ENCODE data around the gene ID4.
"Not testable (repeated sequence)": the region's sequence is repeated elsewhere in the genome, so short reads cannot be mapped to it uniquely, and the experiment has no call there.

ID4 gene

DNA sequence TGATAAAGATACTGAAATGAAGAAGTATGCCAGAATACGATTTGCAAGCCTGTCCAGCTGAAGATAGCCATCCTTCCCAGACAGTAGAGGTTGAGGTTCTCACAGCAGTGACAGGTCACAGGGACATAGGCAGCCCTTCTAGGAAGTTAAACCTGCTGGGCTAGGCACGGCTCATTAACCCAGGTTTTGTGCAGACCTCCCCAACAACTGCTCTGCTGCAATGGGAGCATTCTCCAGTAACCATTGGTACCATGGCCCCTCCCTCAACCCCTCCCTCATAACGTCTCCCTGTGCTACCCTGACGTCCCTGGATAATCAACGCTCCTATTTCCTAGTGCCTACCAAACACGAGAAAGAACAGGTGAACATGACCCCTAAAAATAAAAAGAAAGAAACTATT lies 15.8 kb downstream of the ID4 start:
- no peaks in the 10 kb centered on the region for H3K9me3 ChIP-seq (ENCODE audit: low read length)
- H3K4me1 ChIP-seq (ENCODE audit: insufficient read depth, low read length), result peaks cover 13% of the 10 kb centered on the region
- no peak overlapping the region for H3K4me3 ChIP-seq (ENCODE audit: low read length)
- H3K36me3 ChIP-seq (ENCODE audit: insufficient read depth, low read length), result no peaks in the 10 kb centered on the region
- H2AFZ ChIP-seq (ENCODE audit: low read depth, low read length), result no peak overlapping the region
- H3K27me3 ChIP-seq (ENCODE audit: insufficient read depth, low read length), result no peaks in the 10 kb centered on the region

DNA sequence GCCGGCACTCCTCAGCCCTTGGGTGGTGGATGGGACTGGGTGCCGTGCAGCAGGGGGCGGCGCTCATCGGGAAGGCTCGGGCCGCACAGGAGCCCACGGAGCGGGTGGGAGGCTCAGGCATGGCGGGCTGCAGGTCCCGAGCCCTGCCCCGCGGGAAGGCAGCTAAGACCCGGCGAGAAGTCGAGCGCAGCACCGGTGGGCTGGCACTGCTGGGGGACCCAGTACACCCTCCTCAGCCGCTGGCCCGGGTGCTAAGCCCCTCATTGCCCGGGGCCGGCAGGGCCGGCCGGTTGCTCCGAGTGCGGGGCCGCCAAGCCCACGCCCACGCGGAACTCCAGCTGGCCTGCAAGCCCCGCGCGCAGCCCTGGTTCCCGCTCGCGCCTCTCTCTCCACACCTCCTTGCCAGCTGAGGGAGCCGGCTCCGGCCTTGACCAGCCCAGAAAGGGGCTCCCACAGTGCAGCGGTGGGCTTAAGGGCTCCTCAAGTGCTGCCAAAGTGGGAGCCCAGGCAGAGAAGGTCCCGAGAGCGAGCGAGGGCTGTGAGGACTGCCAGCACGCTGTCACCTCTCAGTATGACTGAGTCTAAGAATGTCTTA lies 17.3 kb downstream of the ID4 start:
- H3K4me3 ChIP-seq (ENCODE audit: low read length); H2AFZ ChIP-seq (ENCODE audit: low read depth, low read length); H3K9me3 ChIP-seq (ENCODE audit: low read length); H3K36me3 ChIP-seq (ENCODE audit: insufficient read depth, low read length); H3K4me1 ChIP-seq (ENCODE audit: insufficient read depth, low read length); H3K27me3 ChIP-seq (ENCODE audit: insufficient read depth, low read length): not testable (repeated sequence)

DNA sequence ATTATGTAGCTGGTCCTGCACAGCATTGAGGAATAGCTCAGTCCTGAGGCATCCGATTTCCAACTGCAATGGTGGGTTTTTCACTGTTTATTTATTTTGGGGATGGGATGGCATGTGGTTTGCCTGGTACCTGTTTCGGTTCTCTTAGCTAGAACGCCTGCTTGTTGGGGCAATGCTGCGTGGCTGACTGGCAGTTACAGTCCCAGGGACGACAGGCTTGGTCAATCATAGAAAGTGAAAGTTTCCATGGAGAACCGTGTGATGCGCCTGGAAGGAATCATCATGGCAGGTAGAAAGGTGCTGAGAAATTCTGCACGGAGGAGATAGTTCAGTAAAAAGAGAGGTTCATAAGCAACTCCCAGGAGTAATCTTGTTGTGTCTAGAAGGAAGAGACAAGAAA lies 18.4 kb downstream of the ID4 start:
- Histone ChIP-seq H3K4me3 (ENCODE audit: low read length) (no peak overlapping the region), H3K4me1 (ENCODE audit: insufficient read depth, low read length) (peaks cover 9% of the 10 kb centered on the region)

DNA sequence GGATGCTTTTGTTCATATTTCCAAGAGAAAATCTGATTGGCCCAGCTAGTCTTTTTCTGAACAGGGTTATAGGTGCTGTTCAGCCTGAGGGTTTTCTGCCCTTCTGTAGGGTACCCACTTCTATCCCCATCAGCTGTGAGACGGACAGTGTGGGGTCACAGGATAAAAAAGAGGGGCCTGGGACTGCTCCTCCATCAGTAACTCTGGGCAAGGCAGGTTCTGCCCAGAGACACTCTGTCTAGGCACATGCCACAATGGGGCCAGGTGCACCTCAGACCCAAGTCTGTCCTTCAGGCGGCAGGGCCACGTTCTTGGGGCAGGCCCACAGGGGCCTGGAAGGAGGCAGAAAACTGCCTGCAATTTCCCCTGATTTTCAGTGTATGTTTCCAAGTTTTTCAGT lies 20.0 kb downstream of the ID4 start:
- Histone ChIP-seq H3K27me3 (ENCODE audit: insufficient read depth, low read length) (no peaks in the 10 kb centered on the region), H2AFZ (ENCODE audit: low read depth, low read length) (no peak overlapping the region), H3K36me3 (ENCODE audit: insufficient read depth, low read length) (no peaks in the 10 kb centered on the region), H3K4me1 (ENCODE audit: insufficient read depth, low read length) (no peaks in the 10 kb centered on the region), H3K4me3 (ENCODE audit: low read length) (no peak overlapping the region), H3K9me3 (ENCODE audit: low read length) (no peaks in the 10 kb centered on the region)

More for the DNA sequence above, 18.4 kb downstream of the ID4 start:
- Histone ChIP-seq H2AFZ (ENCODE audit: low read depth, low read length) (no peak overlapping the region), H3K27me3 (ENCODE audit: insufficient read depth, low read length) (no peaks in the 10 kb centered on the region), H3K9me3 (ENCODE audit: low read length) (no peaks in the 10 kb centered on the region), H3K36me3 (ENCODE audit: insufficient read depth, low read length) (no peaks in the 10 kb centered on the region)

DNA sequence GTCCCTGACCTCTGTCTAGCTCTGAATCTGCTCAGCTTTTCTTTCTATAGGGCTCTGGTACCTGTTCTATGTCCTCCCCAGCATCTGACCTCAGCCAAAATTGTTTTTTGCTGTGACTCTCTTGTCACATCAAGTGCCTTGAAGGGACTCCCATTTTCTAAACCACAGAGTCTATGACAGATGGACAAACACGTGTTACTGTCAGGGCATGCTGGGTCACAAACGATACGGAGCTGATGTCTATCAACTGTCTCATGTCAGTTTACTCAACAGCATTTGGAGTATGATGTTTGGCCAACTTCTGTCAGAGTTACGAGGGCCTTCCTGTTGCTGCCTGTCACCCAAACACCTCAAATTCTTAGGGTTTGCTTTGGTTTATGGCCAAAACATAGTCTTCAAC lies 20.5 kb downstream of the ID4 start:
- H3K4me1 ChIP-seq (ENCODE audit: insufficient read depth, low read length), result no peaks in the 10 kb centered on the region
- no peak overlapping the region for H2AFZ ChIP-seq (ENCODE audit: low read depth, low read length)
- H3K9me3 ChIP-seq (ENCODE audit: low read length), result no peaks in the 10 kb centered on the region
- H3K27me3 ChIP-seq (ENCODE audit: insufficient read depth, low read length), result no peaks in the 10 kb centered on the region
- no peak overlapping the region for H3K4me3 ChIP-seq (ENCODE audit: low read length)
- H3K36me3 ChIP-seq (ENCODE audit: insufficient read depth, low read length), result no peaks in the 10 kb centered on the region

DNA sequence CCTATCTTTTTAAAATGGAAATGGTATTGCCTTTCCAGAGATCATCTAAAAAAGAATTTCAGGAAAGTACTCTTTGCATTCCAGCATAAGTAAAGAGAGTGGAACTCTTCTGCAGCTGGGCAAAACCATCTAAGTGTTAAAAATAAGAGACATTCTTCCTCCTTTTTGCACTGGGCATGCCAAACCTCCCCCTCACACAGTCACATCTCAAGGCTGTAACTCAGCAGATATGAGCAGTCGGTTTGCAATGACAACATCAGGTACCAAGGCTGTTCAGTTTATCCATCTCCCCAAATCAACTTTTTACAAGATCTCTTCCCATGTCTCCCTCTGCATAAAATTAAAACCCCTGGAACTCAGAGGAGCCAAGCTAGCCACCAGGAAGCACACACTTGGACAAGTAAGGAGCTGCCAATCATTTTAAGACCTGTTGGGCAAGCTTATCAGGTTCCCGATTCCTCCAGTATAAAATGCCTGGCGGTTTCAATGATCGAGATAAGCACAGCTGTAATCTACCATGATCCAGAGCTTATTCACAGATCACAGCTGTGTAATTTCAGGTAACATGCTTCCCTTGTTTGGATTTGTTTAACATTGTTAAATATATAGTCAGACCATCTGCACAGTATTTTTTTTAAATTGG lies 23.2 kb downstream of the ID4 start:
- no peaks in the 10 kb centered on the region for H3K4me1 ChIP-seq (ENCODE audit: insufficient read depth, low read length)
- H3K9me3 ChIP-seq (ENCODE audit: low read length), result no peaks in the 10 kb centered on the region
- no peaks in the 10 kb centered on the region for H3K36me3 ChIP-seq (ENCODE audit: insufficient read depth, low read length)
- H3K4me3 ChIP-seq (ENCODE audit: low read length), result no peak overlapping the region
- H2AFZ ChIP-seq (ENCODE audit: low read depth, low read length), result no peak overlapping the region
- no peaks in the 10 kb centered on the region for H3K27me3 ChIP-seq (ENCODE audit: insufficient read depth, low read length)

DNA sequence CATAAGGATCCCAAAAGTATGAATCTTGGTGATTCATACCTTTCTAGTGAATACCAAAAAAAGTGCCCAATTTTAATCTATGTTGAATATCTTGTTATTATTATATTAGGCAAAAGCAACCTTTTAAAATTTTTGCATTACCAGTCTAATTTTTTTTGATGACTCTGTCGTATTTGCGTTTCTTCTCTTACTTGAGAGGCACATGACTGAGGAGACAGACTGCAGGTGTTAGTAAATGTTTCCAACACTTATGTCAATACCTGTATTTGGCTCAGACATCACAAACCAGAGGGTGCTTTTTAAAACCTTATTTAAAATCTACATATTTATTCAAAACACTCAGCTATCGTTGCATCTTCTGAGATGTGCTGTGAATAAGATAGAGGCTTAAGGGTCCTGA lies 27.1 kb downstream of the ID4 start:
- Histone ChIP-seq H3K27me3 (ENCODE audit: insufficient read depth, low read length) (no peaks in the 10 kb centered on the region), H3K4me1 (ENCODE audit: insufficient read depth, low read length) (no peaks in the 10 kb centered on the region), H3K36me3 (ENCODE audit: insufficient read depth, low read length) (no peaks in the 10 kb centered on the region), H3K4me3 (ENCODE audit: low read length) (no peak overlapping the region), H2AFZ (ENCODE audit: low read depth, low read length) (no peak overlapping the region), H3K9me3 (ENCODE audit: low read length) (no peaks in the 10 kb centered on the region)

DNA sequence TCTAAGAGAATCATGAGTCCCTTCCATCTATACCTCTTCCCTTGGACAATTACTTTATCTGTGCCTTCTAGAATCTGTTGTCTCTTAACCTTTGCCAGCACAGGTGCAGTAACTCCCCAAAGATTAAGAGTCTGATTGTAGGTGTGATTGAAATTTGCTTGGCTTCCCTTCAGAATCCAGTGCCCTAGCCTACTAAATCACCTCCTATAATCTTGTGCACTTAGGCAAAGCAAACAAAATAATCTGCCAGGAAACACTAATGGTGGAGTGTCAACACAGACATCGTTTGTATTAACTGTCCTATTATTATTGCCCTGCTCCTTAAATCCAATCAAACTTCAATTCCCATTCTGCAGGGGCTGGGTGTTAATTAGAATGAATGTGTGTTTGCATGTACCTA lies 28.0 kb downstream of the ID4 start:
- H3K4me3 ChIP-seq (ENCODE audit: low read length), result no peak overlapping the region
- H3K4me1 ChIP-seq (ENCODE audit: insufficient read depth, low read length), result no peaks in the 10 kb centered on the region
- no peaks in the 10 kb centered on the region for H3K36me3 ChIP-seq (ENCODE audit: insufficient read depth, low read length)
- H3K9me3 ChIP-seq (ENCODE audit: low read length), result no peaks in the 10 kb centered on the region
- no peaks in the 10 kb centered on the region for H3K27me3 ChIP-seq (ENCODE audit: insufficient read depth, low read length)
- H2AFZ ChIP-seq (ENCODE audit: low read depth, low read length), result no peak overlapping the region

DNA sequence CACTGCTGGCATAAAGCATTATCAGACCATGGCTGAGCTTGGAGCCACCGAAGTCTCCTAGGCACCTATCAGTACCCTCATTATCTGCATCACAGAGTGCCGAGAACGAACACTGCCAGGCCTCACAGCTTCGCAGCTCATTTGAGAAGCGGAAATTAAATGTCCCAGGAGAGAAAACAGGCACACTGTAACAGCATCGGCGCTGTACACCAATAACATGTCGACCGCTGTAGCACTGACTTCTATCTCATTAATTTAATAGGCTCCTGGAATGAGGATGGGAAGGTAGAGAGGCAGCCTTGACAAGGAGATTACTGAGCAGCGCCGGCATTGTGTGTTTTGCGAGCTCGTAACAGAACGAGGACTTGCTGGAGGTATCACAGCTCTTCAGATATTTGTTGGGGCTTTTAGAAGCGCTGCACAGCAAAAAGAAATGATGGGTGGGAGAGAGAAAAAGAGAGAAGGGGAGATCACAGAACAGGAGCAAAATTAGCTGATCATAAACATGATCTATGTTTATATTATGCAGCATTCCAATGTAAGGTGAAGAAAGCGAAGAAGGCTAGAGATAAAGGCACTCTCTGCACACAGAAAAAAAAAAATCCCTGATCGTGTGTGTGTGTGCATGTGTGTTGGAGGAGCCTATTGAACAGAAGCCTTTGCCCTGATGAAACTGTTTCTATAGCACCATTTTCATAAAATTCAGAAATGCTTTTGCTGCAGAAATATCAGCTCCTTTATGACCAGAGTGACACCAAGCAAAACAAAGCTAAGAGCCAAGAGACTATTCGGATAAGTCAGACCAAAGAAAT lies 29.2 kb downstream of the ID4 start:
- Histone ChIP-seq H3K9me3 (ENCODE audit: low read length) (no peaks in the 10 kb centered on the region), H3K27me3 (ENCODE audit: insufficient read depth, low read length) (no peaks in the 10 kb centered on the region), H3K4me3 (ENCODE audit: low read length) (no peak overlapping the region), H3K4me1 (ENCODE audit: insufficient read depth, low read length) (no peaks in the 10 kb centered on the region), H2AFZ (ENCODE audit: low read depth, low read length) (no peak overlapping the region), H3K36me3 (ENCODE audit: insufficient read depth, low read length) (no peaks in the 10 kb centered on the region)

DNA sequence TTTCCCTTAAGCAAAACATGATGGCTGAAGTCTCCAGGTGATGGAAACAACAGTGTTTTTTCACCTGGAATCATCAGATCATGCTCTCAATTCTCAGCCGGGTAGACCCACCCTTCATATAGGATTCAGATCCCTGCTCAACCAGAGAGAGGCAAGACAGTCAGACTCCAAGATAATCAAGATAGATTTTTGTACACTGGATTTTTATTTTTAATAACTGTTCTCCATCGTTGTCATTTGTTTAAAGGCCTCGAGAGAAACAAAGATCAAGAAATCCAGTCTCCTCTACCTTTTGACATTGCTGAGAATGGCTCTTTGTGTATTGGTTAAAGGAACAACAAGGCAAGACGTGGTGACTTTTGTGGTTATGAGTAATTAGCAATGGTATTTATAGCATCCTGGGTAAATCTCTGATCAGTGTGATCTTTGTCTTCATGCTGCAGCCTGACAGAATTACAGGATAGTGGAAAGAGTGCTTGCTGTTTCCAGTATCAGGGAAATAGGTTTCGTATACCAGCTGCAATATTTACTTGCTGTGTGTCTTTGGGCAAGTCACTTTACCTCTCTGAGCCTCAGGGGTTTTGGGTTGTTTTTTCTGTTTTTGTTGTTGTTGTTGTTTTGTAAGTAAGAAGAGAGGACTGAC lies 29.9 kb downstream of the ID4 start:
- H3K27me3 ChIP-seq (ENCODE audit: insufficient read depth, low read length), result no peaks in the 10 kb centered on the region
- H2AFZ ChIP-seq (ENCODE audit: low read depth, low read length), result no peak overlapping the region
- H3K9me3 ChIP-seq (ENCODE audit: low read length), result no peaks in the 10 kb centered on the region
- no peak overlapping the region for H3K4me3 ChIP-seq (ENCODE audit: low read length)
- no peaks in the 10 kb centered on the region for H3K36me3 ChIP-seq (ENCODE audit: insufficient read depth, low read length)
- no peaks in the 10 kb centered on the region for H3K4me1 ChIP-seq (ENCODE audit: insufficient read depth, low read length)

DNA sequence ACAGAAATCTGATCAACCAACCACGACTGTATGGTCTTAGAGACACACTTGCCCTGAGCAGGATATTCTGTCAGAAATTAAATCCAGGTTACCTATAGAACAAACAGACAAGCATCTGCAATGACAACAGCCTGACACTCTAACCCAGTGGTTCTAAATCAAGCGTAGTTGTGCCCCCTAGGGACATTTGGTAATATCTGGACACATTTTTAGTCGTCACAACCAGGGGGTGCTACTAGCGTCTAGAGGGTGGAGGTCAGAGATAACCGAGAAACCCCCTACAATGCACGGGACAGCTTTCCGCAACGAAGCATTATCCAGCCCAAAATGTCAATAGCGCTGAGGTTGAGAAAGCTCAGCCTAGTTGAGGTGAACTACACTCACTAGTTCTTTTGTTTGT lies 32.3 kb downstream of the ID4 start:
- no peak overlapping the region for H3K4me3 ChIP-seq (ENCODE audit: low read length)
- H3K36me3 ChIP-seq (ENCODE audit: insufficient read depth, low read length), result no peaks in the 10 kb centered on the region
- H2AFZ ChIP-seq (ENCODE audit: low read depth, low read length), result no peak overlapping the region
- no peaks in the 10 kb centered on the region for H3K27me3 ChIP-seq (ENCODE audit: insufficient read depth, low read length)
- no peaks in the 10 kb centered on the region for H3K4me1 ChIP-seq (ENCODE audit: insufficient read depth, low read length)
- no peaks in the 10 kb centered on the region for H3K9me3 ChIP-seq (ENCODE audit: low read length)

DNA sequence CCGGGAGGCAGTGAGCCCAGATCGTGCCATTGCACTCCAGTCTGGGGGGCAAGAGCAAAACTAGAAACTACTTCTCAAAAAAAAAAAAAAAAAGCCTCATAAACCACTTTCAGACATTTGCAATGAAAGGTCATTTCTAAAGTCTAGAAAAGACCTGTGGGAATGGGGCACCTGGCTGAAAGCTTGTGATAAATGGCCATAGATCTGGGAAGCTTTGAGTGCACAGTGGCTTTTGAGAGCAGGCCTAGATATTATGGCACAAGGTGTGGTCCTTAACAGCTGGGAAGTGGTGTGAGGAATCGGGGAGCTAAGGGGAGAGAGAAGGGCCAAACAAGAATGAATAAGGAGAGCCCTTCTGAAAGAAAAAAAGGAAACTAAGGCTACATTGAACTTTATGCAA lies 33.2 kb downstream of the ID4 start:
- no peaks in the 10 kb centered on the region for H3K4me1 ChIP-seq (ENCODE audit: insufficient read depth, low read length)
- no peaks in the 10 kb centered on the region for H3K36me3 ChIP-seq (ENCODE audit: insufficient read depth, low read length)
- no peak overlapping the region for H2AFZ ChIP-seq (ENCODE audit: low read depth, low read length)
- no peaks in the 10 kb centered on the region for H3K9me3 ChIP-seq (ENCODE audit: low read length)
- no peaks in the 10 kb centered on the region for H3K27me3 ChIP-seq (ENCODE audit: insufficient read depth, low read length)
- H3K4me3 ChIP-seq (ENCODE audit: low read length), result no peak overlapping the region

DNA sequence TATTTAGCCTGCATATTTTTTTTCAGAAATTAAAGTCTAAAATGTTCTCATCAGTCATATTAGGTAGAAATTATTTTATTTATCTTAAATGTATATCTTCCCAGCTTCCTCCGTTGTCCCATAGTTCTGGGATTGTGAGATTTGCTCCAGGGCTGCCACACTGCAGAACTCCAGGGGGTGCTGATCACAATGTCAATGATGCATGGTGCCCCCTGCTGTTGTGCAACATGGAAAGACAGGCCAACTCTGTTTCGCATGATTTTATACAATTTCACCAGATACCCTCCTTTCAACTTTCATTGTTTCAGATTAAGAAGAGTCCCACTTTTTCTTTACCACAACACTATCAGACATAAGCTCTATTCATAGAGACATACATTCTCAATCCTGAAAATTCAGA lies 35.9 kb downstream of the ID4 start:
- no peaks in the 10 kb centered on the region for H3K27me3 ChIP-seq (ENCODE audit: insufficient read depth, low read length)
- H3K4me1 ChIP-seq (ENCODE audit: insufficient read depth, low read length), result no peaks in the 10 kb centered on the region
- H2AFZ ChIP-seq (ENCODE audit: low read depth, low read length), result no peak overlapping the region
- no peaks in the 10 kb centered on the region for H3K36me3 ChIP-seq (ENCODE audit: insufficient read depth, low read length)
- no peaks in the 10 kb centered on the region for H3K9me3 ChIP-seq (ENCODE audit: low read length)
- no peak overlapping the region for H3K4me3 ChIP-seq (ENCODE audit: low read length)

All from neuron (in vitro differentiated cells).